ENCODE results near the gene ETV2. TPM values are rescaled to one million over a fixed set of nuclear protein-coding genes. Genes with fewer than 3 reads are reported as not detected.
A peak's percentile ranks its signal among the peaks of the same experiment; 100 is the strongest.

ETV2 gene
- total and polyA plus RNA-seq, 7 experiments from 2014 or later, result 0.56 to 0.89 (median 0.70) TPM; not detected in 2

DNA sequence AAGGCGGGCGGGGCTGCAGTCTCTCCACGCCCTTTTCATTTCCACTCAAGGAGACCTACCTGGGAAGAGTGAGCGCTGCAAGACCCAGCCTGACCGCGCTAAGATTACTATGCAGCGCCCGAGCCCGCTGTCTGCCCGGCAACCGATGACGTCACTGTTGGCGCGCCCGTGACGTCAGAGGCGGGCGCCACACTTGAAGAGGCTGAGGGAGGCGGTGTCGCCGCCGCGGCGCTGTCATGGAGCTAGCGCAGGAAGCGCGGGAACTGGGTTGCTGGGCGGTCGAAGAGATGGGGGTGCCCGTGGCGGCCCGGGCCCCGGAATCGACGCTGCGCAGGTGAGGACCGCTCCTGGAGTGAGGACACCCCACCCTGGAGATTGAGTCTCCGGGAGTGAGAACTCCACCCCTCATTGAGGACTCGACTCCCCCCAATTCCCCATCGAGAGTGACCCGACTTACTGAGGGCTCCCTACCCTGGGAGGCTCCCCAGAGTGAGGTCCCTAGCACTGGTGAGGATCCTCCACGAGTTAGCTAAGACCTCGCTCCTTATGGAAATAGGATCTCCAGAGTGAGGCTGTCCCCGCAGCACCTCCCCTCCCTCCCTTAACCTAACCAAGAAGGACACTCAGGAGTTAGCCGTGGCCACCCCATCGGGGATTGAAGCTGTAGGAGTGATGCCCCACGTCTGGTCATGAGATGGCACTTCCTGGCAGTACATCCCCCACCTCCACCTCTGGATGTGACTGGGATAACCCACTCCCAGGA lies 28.8 kb upstream of the ETV2 start, which contains the start of gene HAUS5:
HAUS5 (plus strand) TSS at position 177 of the 763 bp plus-strand sequence; CDS start at position 237, 60 bp downstream.
- Histone ChIP-seq H3K27me3 (ENCODE audit: control insufficient read depth in 2 of 2, insufficient read depth in 2 of 2, low read length in 2 of 2) (no peaks in the 10 kb centered on the region), H3K4me1 (ENCODE audit: control insufficient read depth in 2 of 2, insufficient read depth in 2 of 2, low read length in 2 of 2) (peaks cover 24 to 28% of the 10 kb centered on the region in 2 donors), H3K9me3 (ENCODE audit: control insufficient read depth in 2 of 3, low read length in 3 of 3) (no peaks in the 10 kb centered on the region), H3K36me3 (ENCODE audit: control insufficient read depth in 2 of 3, insufficient read depth in 3 of 3, low read length in 3 of 3) (peaks cover 0 to 26% (median 0%) of the 10 kb centered on the region in 3 experiments), H3K4me3 (ENCODE audit: low read length) (peak within 1 kb of the TSS; percentile 98), H3K27ac (ENCODE audit: low read depth, low read length) (peak within 1 kb of the TSS; percentile 86)
- POLR2A ChIA-PET, result interaction anchor here (0.9 to 3.2 kb wide), 9 partner anchors 14 to 150 kb away, joined by 3 to 16 read pairs (median 3); partner anchors contain the start of gene COX6B1
- Mint-ChIP-seq H3K27ac (peak within 1 kb of the TSS; percentile 88 to 98 (median 94)), H3K9me3 (peaks cover 2 to 11% (median 7%) of the 10 kb centered on the region in 11 donors), H3K36me3 (peaks cover 0 to 20% (median 7%) of the 10 kb centered on the region in 5 donors), H3K4me1 (peaks cover 4 to 50% (median 43%) of the 10 kb centered on the region in 7 donors), H3K27me3 (peaks cover 0 to 2% (median 0%) of the 10 kb centered on the region in 5 donors), H3K4me3 (peak within 1 kb of the TSS; percentile 86 to 94 (median 89))
- ATAC-seq (peak; percentile 92), DNase-seq (peak; percentile 92 to 99 (median 95))
- intact Hi-C loops (cut with micrococcal nuclease), result loop anchor here (1.0 kb wide), 7 partner anchors 16 to 402 kb away; partner anchors contain the start of genes COX6B1 (in 2 of the 2), TMEM147 (in 2 of the 2) and ALKBH6 (in 1 of the 2)
- CTCF ChIA-PET, result interaction anchor here (0.5 to 1.2 kb wide), 2 partner anchors 12 to 613 kb away, joined by 3 to 4 read pairs; no protein-coding TSS in a partner anchor

DNA sequence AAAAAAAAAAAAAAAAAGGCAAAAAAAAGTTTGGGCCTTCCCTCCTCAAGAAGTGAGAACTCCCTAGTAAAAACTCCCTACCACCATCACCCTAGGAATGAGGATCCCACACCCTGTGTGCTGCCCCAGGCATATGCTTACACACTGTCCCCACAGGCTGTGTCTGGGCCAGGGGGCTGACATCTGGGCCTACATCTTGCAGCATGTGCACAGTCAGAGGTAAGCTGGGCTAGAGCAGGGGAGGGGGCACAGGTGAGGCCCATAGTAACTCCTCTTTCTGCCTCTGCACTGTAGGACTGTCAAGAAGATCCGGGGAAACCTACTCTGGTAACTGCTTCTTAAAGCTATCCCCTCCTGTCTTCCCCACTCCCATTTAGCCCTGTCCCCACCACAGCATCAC lies 28.0 kb upstream of the ETV2 start:
- Mint-ChIP-seq H3K4me3 (peak overlapping the region; percentile 62 to 94 (median 89)), H3K4me1 (peaks cover 4 to 45% (median 39%) of the 10 kb centered on the region in 7 donors), H3K27ac (peak overlapping the region in 8 of 9 donors; percentile 36 to 98 (median 93)), H3K9me3 (peaks cover 0 to 4% (median 2%) of the 10 kb centered on the region in 11 donors), H3K36me3 (peaks cover 0 to 15% (median 4%) of the 10 kb centered on the region in 5 donors), H3K27me3 (peaks cover 0 to 2% (median 0%) of the 10 kb centered on the region in 5 donors)
- DNase-seq, result no peak
- Histone ChIP-seq H3K36me3 (ENCODE audit: control insufficient read depth in 2 of 3, insufficient read depth in 3 of 3, low read length in 3 of 3) (peaks cover 0 to 29% (median 0%) of the 10 kb centered on the region in 3 experiments), H3K27me3 (ENCODE audit: control insufficient read depth in 2 of 2, insufficient read depth in 2 of 2, low read length in 2 of 2) (no peaks in the 10 kb centered on the region), H3K4me3 (ENCODE audit: low read length) (no peak overlapping the region), H3K4me1 (ENCODE audit: control insufficient read depth in 2 of 2, insufficient read depth in 2 of 2, low read length in 2 of 2) (peaks cover 24 to 28% of the 10 kb centered on the region in 2 donors), H3K27ac (ENCODE audit: low read depth, low read length) (no peak overlapping the region), H3K9me3 (ENCODE audit: control insufficient read depth in 2 of 3, low read length in 3 of 3) (no peaks in the 10 kb centered on the region)
- intact Hi-C loops (cut with micrococcal nuclease), result no loop called here
- ATAC-seq, result no peak
- ChIA-PET CTCF (no interaction called here), POLR2A (interaction anchor here (1.1 to 3.2 kb wide), 5 partner anchors 13 to 34 kb away, joined by 3 to 16 read pairs (median 4); partner anchors contain the start of gene COX6B1)

DNA sequence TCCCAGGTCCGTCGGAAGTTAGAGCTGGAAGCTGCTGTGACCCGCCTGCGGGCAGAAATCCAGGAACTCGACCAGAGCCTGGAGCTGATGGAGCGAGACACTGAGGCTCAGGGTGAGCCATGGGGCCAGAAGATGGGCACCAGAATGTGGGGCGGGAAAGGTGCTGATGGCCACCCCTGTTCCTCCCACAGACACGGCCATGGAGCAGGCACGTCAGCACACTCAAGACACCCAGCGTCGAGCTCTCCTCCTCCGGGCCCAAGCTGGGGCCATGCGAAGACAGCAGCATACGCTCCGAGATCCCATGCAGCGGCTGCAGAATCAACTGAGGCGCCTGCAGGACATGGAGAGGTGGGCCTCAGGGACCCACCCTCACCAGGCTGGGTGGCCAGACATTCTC lies 26.5 kb upstream of the ETV2 start:
- ATAC-seq (no peak), DNase-seq (no peak)
- no peak overlapping the region for H3K27ac ChIP-seq (ENCODE audit: low read depth, low read length)
- peaks cover 4 to 32% (median 27%) of the 10 kb centered on the region in 7 donors for H3K4me1 Mint-ChIP-seq
- peaks cover 18 to 19% of the 10 kb centered on the region in 2 donors for H3K4me1 ChIP-seq (ENCODE audit: control insufficient read depth in 2 of 2, insufficient read depth in 2 of 2, low read length in 2 of 2)
- intact Hi-C loops (cut with micrococcal nuclease), result no loop called here
- H3K9me3 ChIP-seq (ENCODE audit: control insufficient read depth in 2 of 3, low read length in 3 of 3), result no peaks in the 10 kb centered on the region
- ChIA-PET CTCF (no interaction called here), POLR2A (interaction anchor here (1.0 kb wide), 1 partner anchor 130 kb away, joined by 3 read pairs; the partner anchor contains the start of genes PSENEN and U2AF1L4)
- H3K27me3 ChIP-seq (ENCODE audit: control insufficient read depth in 2 of 2, insufficient read depth in 2 of 2, low read length in 2 of 2), result no peaks in the 10 kb centered on the region
- H3K9me3 Mint-ChIP-seq, result peaks cover 0 to 4% (median 0%) of the 10 kb centered on the region in 11 donors
- H3K27ac Mint-ChIP-seq, result peak overlapping the region in 1 of 9 donors; percentile 38
- H3K36me3 Mint-ChIP-seq, result peaks cover 0 to 10% (median 4%) of the 10 kb centered on the region in 5 donors
- H3K4me3 Mint-ChIP-seq, result no peak overlapping the region
- H3K36me3 ChIP-seq (ENCODE audit: control insufficient read depth in 2 of 3, insufficient read depth in 3 of 3, low read length in 3 of 3), result peaks cover 0 to 31% (median 0%) of the 10 kb centered on the region in 3 experiments
- H3K27me3 Mint-ChIP-seq, result peaks cover 0 to 2% (median 0%) of the 10 kb centered on the region in 5 donors
- H3K4me3 ChIP-seq (ENCODE audit: low read length), result no peak overlapping the region

DNA sequence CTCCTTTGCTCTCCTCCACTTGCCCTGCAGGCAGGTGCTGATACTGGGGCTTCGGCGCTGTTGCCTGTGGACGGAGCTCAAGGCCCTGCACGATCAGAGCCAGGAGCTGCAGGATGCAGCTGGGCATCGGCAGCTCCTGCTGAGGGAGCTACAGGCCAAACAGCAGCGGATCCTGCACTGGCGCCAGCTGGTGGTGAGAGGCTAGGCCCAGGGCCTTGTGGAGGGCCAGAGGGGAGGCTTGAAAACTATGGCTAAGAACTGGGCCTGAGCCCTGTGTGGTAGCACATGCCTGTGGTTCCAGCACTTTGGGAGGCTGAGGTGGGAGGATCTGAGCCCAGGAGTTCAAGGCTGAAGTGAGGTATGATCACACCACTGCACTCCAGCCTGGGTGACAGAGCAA lies 22.7 kb upstream of the ETV2 start:
- ChIA-PET POLR2A (interaction anchor here (0.7 kb wide), 1 partner anchor 428 kb away, joined by 4 read pairs; no protein-coding TSS in a partner anchor), CTCF (no interaction called here)
- Mint-ChIP-seq H3K36me3 (peaks cover 0 to 21% (median 4%) of the 10 kb centered on the region in 5 donors), H3K4me3 (no peak overlapping the region), H3K9me3 (peaks cover 0 to 1% (median 0%) of the 10 kb centered on the region in 11 donors), H3K27ac (peak overlapping the region in 1 of 9 donors; percentile 31), H3K4me1 (peaks cover 0 to 6% (median 2%) of the 10 kb centered on the region in 7 donors), H3K27me3 (no peaks in the 10 kb centered on the region)
- Histone ChIP-seq H3K27me3 (ENCODE audit: control insufficient read depth in 2 of 2, insufficient read depth in 2 of 2, low read length in 2 of 2) (no peaks in the 10 kb centered on the region), H3K4me1 (ENCODE audit: control insufficient read depth in 2 of 2, insufficient read depth in 2 of 2, low read length in 2 of 2) (no peaks in the 10 kb centered on the region), H3K27ac (ENCODE audit: low read depth, low read length) (no peak overlapping the region), H3K9me3 (ENCODE audit: control insufficient read depth in 2 of 3, low read length in 3 of 3) (no peaks in the 10 kb centered on the region), H3K4me3 (ENCODE audit: low read length) (no peak overlapping the region), H3K36me3 (ENCODE audit: control insufficient read depth in 2 of 3, insufficient read depth in 3 of 3, low read length in 3 of 3) (peaks cover 0 to 46% (median 0%) of the 10 kb centered on the region in 3 experiments)
- DNase-seq (no peak), ATAC-seq (no peak)
- intact Hi-C loops (cut with micrococcal nuclease), result no loop called here

DNA sequence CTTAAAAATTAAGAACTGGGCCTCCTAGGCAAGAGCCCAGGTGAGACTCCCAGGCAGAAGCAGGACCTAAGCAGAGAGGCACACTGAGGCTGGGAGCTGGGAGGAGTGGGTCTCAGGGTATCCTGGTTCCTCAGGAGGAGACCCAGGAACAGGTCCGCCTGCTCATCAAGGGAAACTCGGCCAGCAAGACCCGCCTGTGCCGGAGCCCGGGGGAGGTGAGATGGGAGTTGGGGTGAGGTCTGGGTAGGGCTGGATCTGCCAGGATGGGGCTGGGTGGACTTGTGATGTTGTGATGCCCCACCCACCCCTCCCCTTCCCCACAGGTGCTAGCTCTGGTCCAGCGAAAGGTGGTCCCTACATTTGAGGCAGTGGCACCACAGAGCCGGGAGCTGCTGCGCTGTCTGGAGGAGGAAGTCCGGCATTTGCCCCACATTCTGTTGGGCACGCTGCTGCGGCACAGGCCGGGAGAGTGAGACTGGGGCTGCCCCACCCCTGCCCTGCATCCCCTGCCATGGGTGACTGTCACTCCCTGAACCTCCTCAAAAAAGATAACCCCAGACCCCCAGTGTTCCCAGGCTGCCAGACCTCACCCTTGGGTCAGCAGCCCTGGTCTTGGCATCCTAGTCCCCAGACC lies 22.1 kb upstream of the ETV2 start:
- H3K4me1 ChIP-seq (ENCODE audit: control insufficient read depth in 2 of 2, insufficient read depth in 2 of 2, low read length in 2 of 2), result no peaks in the 10 kb centered on the region
- ChIA-PET POLR2A (interaction anchor here (0.7 kb wide), 1 partner anchor 427 kb away, joined by 4 read pairs; no protein-coding TSS in a partner anchor), CTCF (no interaction called here)
- H3K27me3 Mint-ChIP-seq, result no peaks in the 10 kb centered on the region
- H3K4me3 ChIP-seq (ENCODE audit: low read length), result no peak overlapping the region
- H3K27me3 ChIP-seq (ENCODE audit: control insufficient read depth in 2 of 2, insufficient read depth in 2 of 2, low read length in 2 of 2), result no peaks in the 10 kb centered on the region
- no peak overlapping the region for H3K27ac ChIP-seq (ENCODE audit: low read depth, low read length)
- H3K9me3 Mint-ChIP-seq, result peaks cover 0 to 1% (median 0%) of the 10 kb centered on the region in 11 donors
- DNase-seq (no peak), ATAC-seq (no peak)
- H3K36me3 Mint-ChIP-seq, result peaks cover 0 to 21% (median 4%) of the 10 kb centered on the region in 5 donors
- no peak overlapping the region for H3K4me3 Mint-ChIP-seq
- peaks cover 0 to 46% (median 0%) of the 10 kb centered on the region in 3 experiments for H3K36me3 ChIP-seq (ENCODE audit: control insufficient read depth in 2 of 3, insufficient read depth in 3 of 3, low read length in 3 of 3)
- peaks cover 0 to 6% (median 0%) of the 10 kb centered on the region in 7 donors for H3K4me1 Mint-ChIP-seq
- intact Hi-C loops (cut with micrococcal nuclease), result no loop called here
- no peaks in the 10 kb centered on the region for H3K9me3 ChIP-seq (ENCODE audit: control insufficient read depth in 2 of 3, low read length in 3 of 3)
- H3K27ac Mint-ChIP-seq, result no peak overlapping the region

DNA sequence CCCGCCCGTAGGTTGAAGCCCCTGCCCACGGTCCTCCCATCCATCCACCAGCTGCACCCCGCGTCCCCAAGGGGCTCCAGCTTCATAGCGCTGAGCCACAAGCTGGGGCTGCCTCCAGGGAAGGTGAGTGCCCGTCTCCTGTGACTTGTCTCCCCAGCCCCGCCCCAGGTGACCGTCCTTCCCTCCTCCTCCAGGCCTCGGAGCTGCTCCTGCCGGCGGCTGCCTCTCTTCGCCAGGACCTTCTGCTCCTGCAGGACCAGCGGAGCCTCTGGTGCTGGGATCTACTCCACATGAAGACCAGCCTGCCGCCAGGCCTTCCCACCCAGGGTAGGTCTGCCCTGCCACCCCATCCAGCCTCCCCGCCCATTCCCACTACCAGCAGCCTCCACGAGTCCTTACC lies 21.5 kb upstream of the ETV2 start:
- peaks cover 0 to 1% (median 0%) of the 10 kb centered on the region in 11 donors for H3K9me3 Mint-ChIP-seq
- ATAC-seq (no peak), DNase-seq (no peak)
- ChIA-PET CTCF (no interaction called here), POLR2A (no interaction called here)
- H3K4me3 Mint-ChIP-seq, result no peak overlapping the region
- H3K4me1 ChIP-seq (ENCODE audit: control insufficient read depth in 2 of 2, insufficient read depth in 2 of 2, low read length in 2 of 2), result no peaks in the 10 kb centered on the region
- no peak overlapping the region for H3K27ac ChIP-seq (ENCODE audit: low read depth, low read length)
- peaks cover 0 to 17% (median 4%) of the 10 kb centered on the region in 5 donors for H3K36me3 Mint-ChIP-seq
- H3K27me3 ChIP-seq (ENCODE audit: control insufficient read depth in 2 of 2, insufficient read depth in 2 of 2, low read length in 2 of 2), result no peaks in the 10 kb centered on the region
- intact Hi-C loops (cut with micrococcal nuclease), result no loop called here
- peaks cover 0 to 41% (median 0%) of the 10 kb centered on the region in 3 experiments for H3K36me3 ChIP-seq (ENCODE audit: control insufficient read depth in 2 of 3, insufficient read depth in 3 of 3, low read length in 3 of 3)
- H3K4me1 Mint-ChIP-seq, result peaks cover 0 to 6% (median 0%) of the 10 kb centered on the region in 7 donors
- no peak overlapping the region for H3K4me3 ChIP-seq (ENCODE audit: low read length)
- no peaks in the 10 kb centered on the region for H3K9me3 ChIP-seq (ENCODE audit: control insufficient read depth in 2 of 3, low read length in 3 of 3)
- H3K27me3 Mint-ChIP-seq, result no peaks in the 10 kb centered on the region
- peak overlapping the region in 1 of 9 donors; percentile 43 for H3K27ac Mint-ChIP-seq
